HPDE6-E6E7 (cell line): ENCODE data around the gene ENOPH1.
"Not testable (repeated sequence)": the region's sequence is repeated elsewhere in the genome, so short reads cannot be mapped to it uniquely, and the experiment has no call there.

ENCODE experiments used
- DNase-seq: peaks from one replicate; pipeline ENCODE4 v3.0.0; 2011; ENCODE audit warnings: missing footprints; ENCODE audit errors: extremely low spot score

Gene ENOPH1

DNA sequence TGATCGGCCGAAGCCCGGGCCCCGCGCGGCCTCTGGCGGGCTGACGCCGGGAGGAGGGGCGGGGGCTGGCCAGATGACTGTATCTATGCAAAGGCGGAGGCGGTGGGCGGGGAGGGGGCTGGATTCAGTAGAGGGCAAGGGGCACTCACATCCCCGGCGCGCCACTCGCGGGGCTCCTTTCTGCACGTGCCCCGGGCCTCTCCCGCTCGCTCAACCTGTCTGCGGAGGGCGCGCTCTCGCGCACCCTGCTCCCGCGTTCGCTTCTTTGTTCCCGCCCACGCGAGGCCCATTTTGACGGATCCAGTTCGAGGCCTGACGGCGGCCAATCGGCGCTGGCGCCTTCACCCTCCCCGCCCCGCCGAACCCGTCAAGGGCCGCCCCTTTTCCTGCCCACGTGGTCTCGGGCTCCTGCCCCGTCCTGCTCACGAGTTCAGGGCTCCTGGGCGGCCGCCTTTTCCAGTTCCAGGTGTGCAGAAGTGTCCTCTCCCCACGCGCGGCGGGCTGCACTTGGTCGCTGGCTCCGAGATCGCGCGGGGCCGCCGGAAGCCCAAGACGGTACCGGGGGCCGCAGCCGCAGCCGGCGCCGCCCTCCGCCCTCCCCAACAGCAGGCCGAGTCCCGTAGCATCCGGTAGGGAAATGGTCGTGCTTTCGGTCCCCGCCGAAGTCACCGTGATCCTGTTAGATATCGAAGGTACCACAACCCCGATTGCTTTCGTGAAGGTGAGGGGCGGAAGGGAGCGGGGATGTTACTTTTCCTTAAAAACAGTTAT, at the start of gene ENOPH1, which contains the start of gene HNRNPDL:
Gene ENOPH1 (plus strand): TSS at position 398 of the 771 bp plus-strand sequence. CDS start 240 bp downstream, at position 638.
Gene HNRNPDL (minus strand): TSS at position 270 of the 771 bp plus-strand sequence. CDS start 772 bp downstream, outside the sequence.
- DNase-seq, result peak; percentile 84

DNA sequence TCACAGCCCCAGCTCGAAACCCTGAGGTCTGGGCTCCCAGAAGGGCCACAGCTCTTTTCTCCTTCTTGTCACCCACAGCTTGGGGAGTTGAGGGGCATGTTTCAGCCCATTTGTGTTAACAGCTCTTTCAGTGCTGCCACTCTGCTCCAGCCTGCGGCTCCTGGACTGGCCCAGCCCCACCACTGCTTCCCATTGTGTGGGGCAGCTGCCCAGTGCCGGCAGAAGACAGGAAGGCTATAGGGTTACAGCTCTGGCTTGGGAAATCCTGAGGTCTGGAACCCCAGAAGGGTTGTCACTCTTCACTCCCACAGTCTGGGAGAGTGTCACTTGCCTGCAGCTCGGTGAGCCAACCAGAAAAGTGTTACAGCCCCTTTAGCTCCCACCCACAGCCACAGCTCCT, 49.6 kb upstream of the ENOPH1 start:
- no peak for DNase-seq

DNA sequence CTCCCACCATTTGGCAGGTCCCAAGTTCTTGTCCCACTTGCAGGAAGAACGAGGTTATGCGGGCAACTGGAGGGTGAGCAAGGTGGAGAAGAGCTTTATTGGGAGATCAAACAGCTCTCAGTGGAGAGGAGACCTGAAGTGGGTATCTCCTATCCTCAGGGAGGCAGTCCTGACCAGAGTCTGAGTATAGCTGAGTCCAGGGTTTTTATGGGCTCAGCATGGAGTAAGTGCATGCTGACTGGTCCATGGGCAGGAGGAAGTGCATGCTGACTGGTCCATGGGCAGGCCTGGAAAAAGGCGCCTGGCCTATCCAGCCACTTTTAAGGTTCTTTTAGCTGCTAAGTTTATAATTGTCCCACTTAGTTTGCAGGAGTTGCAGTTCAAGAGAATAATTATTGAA, 49.2 kb upstream of the ENOPH1 start:
- DNase-seq, result no peak

DNA sequence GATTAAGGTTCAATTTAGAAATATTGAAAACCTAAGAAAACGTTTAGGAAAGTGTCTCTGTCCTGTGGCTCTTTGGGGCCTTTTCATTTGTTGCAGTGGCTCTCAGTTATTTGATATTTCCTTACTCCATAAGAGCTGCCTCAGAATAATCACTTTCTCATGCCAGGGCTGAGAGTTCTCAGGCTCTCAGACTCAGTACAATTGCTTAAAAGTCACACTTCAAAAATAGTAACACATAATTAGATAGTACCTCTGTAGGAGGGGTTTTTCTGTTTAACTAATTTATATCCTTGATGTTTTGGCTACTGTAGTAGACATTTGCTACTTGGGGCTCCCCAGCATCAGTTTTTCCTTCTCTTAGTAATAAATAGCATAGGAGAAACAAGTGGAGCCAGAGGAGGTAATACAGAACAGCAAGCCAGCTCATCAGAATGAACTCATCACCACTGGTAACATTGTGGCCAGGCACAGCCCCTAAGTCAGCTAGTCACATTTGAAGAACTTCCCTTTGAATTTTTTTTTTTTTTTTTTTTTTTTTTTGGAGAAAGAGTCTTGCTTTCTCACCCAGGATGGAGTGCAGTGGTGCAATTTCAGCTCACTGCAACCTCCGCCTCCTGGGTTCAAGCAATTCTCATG, 48.6 kb upstream of the ENOPH1 start:
- no peak for DNase-seq

DNA sequence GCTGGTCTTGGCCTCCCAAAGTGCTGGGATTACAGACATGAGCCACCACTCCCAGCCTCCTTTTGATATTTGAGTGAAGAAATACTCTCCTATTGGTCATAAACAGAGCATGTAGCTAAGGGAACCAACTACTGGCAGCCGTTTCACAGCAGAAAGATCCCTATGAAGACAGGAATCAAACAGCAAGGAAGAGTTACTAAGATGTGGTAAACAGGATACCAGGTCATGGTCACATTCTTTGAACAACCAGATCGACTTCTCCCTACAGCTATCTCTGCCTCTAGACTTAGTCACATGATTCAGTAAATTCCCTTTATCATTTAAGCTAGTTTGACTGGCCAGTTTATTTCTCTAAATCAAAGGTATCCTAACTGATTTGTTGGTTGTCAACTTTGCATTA, 47.6 kb upstream of the ENOPH1 start:
- DNase-seq, result no peak

DNA sequence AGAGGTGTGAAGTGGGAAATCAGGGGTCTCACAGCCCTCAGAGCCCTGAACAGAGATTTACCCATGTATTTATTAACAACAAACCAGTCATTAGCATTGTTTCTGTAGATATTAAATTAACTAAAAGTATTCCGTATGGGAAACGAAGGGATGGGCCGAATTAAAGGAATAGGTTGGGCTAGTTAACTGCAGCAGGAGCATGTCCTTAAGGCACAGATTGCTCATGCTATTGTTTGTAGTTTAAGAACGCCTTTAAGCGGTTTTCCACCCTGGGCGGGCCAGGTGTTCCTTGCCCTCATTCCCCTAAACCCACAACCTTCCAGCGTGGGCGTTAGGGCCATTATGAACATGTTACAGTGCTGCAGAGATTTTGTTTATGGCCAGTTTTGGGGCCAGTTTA, 44.1 kb upstream of the ENOPH1 start:
- DNase-seq, result not testable (repeated sequence)

DNA sequence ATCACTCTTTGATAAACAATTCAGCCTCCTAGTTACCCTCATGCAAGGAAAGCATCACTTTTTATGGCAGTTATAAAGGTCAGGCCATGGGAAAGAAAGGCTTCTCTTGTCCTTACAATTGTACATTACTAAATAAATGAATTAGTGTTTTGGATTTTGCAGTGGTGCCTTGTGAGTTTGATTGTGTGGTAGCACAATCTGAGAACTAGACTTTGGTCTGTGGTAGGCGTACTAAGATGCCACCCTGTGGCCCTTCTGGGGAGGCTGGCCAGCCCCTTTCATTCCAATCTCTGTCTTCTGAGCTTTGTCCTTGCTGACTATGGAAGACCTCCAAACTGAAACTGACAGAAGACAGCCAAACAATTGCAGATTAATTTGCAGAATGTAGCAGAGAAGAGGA, 42.0 kb upstream of the ENOPH1 start:
- DNase-seq, result no peak

DNA sequence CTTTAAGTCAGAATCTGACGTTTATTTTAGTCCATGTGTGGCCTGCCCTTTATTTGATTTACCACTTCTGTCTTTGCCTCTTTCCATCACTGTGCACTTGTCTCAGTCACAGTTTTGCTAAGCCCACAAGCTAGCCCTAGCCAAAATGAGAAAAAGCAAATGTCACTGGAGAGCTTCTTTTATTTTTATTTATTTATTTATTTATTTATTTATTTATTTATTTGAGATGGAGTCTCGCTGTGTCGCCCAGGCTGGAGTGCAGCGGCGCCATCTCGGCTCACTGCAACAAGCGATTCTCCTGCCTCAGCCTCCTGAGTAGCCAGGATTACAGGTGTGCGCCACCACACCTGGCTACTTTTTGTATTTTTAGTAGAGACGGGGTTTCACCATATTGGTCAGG, 40.3 kb upstream of the ENOPH1 start:
- DNase-seq, result not testable (repeated sequence)

DNA sequence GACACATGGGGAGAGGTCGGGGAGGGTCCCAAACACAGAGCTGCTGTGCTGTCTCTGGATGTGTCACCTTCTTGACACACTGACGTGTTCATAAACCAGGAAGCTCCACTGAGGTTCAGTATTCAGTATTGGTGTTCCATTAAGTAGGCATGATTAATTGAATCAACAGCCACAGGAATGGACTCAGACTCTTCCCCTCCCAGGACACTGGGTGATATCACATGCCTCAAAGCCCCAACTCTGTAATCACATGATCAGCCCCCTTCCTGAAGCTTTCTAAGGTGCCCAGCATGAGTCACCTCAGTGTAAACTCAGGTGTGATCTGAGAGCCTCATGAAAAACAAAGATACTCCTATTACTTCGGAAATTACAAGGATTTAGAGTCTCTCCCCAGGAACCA, 35.5 kb upstream of the ENOPH1 start:
- peak; percentile 93 for DNase-seq

DNA sequence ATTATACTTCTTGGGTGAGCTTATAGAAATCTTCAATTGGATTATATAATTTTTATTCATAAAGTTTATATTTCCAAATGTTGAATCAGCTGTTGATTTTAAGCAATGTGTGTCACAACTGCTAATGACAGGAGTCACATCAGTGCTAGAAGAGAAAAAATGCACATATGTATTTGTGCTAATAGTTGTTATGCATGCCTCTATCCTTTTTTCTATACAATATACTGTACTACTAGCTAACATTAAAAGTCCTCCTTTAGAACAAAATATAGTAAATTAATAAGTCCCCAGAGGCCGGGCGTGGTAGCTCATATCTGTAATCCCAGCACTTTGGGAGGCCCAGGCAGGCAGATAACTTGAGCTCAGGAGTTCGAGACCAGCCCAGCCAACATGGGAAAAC, 32.9 kb upstream of the ENOPH1 start:
- no peak for DNase-seq

DNA sequence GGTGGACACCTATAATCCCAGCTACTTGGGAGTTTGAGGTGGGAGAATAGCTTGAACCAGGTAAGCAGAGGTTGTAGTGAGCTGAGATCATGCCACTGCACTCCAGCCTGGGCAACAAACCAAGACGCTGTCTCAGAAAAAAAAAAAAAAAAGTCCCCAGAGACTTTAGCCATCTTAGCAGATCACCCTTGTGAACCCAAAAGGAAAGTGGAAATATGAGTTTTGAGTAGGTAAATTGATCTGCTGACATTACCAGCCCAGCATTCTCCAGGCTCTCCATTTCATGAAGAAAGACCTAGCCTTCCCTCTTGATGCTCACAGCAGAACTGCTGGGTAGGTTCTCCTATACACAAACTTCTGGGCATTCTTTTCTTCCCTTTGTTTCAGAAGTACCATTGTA, 32.1 kb upstream of the ENOPH1 start:
- no peak for DNase-seq

DNA sequence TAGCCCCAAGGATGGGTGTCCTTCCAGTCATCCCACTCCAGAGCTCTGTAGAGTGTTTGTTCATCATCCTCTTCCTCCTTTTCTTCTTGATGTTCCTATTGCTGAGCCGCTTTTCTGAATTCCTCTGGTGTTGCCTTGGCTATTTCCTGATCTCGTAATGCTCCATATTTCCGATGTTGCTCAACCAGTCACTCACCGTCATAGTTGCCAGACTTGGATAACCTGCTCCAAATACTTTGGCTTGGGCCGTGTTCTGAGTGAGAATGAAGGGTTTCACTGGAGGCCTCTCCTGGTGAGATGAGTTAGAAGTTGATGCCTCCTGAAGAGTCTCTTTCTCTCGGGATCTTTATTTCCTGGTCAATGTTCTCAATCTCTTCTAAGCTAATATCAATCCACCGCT, 28.8 kb upstream of the ENOPH1 start:
- no peak for DNase-seq

DNA sequence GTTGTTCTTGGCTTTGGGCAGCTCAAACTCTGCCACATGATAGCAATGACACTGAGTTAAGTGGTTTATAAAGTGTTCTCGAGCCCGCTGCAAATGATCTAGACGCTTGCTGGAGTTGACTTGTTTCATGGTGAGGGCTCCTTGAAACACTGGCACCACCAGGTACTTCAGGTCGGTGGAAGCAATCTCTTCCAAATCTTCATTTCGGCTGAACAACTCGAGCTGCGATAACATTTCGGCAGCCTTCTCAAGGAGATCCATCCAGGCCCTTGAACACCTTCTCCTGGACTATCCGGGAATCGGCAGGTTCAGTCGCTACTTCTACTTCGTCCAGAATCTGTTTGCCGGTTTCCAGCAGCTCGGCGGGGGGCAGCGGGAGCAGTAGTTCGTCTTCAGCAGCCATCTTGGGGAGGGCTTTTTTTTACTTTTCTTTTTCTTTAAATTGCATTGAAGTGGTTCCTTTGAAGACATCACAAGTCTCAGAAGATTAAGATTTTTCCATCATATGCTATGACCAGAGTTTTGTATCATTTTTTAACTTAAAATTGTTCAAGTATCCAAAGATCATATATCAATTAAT, 28.1 kb upstream of the ENOPH1 start:
- no peak for DNase-seq

DNA sequence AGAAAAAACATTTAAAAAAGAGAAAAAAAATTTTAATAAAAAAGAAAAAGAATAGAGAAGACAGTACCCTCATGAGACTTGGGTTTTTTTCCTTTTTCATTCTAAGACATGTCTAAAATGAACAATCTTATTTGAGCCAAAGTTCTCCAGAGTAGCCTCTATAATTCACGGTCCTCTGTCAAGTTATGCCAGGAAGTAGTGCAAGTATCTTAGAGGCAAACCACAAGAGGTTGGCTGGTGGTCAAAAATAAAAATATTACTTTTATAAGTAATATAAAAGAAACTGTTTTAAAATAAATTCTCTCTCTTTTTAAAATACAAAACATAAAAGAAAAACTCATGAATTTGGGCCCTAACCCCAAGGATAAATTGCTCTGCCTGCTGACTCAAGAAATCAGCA, 26.7 kb upstream of the ENOPH1 start:
- DNase-seq, result no peak

DNA sequence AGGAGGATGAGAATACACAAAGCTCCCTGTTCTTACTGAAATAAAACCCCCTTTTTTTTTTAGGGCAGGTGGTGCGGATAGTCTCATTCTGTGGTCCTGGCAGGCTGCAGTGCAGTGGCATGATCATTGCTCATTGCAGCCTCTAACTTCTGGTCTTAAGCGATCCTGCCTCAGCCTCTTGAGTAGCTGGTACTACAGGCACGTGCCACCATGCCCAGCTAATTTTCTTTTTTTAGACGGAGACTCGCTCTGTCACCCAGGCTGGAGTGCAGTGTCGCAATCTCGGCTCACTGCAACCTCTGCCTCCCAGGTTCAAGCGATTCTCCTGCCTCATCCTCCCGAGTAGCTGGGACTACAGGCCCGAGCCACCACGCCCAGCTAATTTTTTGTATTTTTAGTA, 15.3 kb upstream of the ENOPH1 start:
- DNase-seq, result not testable (repeated sequence)

DNA sequence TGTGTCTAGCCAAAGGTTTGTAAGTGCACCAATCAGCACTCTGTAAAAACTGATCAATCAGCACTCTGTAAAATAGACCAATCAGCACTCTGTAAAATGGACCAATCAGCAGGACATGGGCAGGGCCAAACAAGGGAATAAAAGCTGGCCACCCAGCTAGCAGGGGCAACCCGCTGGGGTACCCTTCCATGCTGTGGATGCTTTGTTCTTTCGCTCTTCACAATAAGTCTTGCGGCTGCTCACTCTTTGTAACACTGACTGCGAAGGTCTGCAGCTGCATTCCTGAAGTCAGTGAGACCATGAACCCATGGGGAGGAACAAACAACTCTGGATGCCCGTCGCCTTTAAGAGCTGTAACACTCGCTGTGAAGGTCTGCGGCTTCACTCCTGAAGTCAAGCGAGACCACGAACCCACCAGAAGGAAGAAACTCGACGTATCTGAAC, 14.4 kb upstream of the ENOPH1 start:
- no peak for DNase-seq

DNA sequence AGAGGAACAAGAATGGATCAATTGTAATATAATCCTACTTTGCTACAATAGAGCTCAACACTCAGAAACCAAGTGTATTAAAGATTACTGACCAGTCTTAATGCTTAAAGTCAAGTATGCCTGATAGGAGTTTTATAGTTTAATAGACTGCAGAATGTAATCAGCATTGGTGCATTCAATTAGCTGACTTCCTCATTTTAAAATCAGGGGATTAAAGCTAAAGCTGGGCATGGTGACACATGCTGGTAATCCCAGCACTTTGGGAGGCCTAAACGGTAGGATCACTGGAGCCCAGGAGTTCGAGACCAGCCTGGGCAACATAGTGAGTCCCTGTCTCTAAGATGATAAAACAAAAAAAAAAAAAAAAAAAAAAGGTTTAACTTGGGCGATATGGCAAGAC, 10.9 kb upstream of the ENOPH1 start:
- DNase-seq, result no peak

DNA sequence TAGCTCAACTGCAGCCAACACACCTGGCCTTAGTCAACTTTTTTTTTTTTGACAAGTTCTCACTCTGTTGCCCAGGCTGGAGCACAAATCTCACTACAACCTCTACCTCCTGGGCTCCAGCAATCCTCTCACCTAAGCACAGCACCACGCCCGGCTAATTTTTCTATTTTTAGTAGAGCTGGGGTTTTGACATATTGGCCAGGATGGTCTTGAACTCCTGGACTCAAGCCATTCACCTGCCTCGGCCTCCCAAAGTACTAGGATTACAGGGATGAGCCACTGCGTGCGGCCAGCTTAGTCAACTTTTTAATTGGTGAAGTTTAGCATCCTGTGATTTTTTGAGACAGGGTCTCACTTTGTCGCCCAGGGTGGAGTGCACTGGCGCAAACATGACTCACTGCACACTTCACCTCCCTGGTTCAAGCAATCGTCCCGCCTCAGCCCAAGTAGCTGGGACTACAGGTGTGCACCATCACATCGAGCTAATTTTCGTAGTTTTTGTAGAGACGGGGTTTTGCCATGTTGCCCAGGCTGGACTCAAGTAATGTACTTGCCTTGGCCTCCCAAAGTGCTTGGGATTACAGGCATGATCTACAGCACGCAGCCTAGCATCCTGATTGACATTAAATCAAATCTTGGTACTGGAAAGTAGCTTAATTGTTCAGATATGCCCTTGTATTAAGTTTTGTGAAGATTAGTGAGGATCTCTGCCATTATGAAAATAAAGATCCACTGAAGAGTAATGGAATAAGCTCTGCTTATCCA, 8.4 kb upstream of the ENOPH1 start:
- DNase-seq, result no peak

DNA sequence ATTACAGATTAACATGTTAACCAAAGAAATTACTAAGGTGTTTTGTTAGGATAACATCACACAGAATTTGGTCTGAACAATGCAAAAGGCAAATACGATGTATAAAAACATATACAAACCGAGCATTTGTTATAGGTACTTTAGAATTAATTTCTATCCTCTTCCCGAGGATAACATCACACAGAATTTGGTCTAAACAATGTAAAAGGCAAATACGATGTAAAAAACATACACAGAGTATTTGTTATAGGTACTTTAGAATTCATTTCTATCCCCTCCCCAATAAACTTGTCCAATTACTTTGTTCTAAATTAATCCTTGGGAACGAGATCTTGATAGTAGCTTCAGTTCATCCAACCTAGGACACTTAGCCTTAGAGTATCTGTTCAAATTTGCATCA, 7.8 kb upstream of the ENOPH1 start:
- DNase-seq, result no peak

DNA sequence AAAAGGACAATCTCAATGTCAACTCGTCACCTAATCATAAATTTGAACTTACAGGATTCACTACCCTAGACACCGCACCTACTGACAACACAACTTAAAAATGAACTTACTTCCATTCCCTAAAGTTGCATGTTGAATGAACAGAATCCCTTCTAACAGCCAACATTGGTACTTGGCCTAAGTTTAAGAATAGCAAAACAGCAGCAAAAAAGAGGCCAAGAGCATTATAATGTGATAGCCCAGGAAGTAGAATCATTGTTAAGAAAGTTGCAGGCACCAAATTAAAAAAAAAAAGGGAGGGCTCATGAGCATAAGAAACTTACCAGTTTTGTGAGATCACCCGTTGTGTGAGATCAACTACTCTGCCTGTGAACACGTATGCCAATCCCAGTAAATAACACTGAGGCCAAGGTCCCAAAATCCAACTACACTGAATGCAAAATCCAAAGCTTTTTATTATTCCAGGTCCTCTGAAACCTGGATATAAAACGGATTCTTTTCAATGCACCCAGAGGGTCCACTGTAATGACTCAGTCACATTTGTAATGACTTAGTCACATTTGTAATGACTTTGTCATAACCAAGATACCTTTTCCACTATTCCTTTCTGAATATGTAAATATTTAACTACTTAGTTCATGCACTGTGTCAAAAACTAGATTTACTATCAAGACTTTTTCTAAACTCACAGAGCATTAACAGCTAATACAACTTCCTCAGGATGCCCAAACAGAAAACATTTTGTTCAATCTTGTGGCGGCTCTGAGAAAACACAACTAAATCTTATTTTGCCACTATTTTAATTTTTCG, 6.9 kb upstream of the ENOPH1 start:
- DNase-seq, result no peak

DNA sequence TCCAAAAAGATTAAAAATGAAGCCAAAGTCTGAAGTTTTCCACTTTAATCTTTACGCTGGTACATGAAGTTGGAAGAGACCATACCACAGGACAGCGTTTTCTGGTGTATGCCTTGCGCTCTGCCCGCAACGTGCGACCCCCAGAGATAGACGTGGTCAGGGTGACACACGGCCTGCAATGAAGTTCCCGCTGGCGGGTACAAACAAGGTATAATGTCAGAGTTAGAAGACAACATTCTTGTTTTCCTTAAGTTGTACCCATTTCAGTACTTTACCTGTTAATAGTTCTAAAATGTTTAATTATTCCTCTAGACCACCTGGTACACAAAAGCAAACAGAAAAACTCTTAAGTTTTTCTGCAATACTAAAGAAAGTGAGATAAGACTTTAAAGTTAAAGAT, 4.9 kb upstream of the ENOPH1 start:
- no peak for DNase-seq
